Gastroesophageal sphincter (tissue), 3 donors: ENCODE measurements around the gene ZBED6.

Source experiments
- CTCF ChIP-seq, 4 experiments: fragments of 200-600 bp in 2 of 4; fragments of 450-650 bp in 2 of 4; sonication (generic) in 1 of 4; IDR thresholded peaks; one replicate each; pipeline ENCODE4 v1.5.1; 2017 to 2019; ENCODE audit warnings: antibody characterized with exemption in 4 of 4, mild to moderate bottlenecking in 2 of 4, moderate library complexity in 2 of 4
- POLR2A ChIP-seq, 2 donors: fragments of 450-650 bp; IDR thresholded peaks; one replicate each; pipeline ENCODE4 v1.6.1; 2017; ENCODE audit warnings: antibody characterized with exemption in 2 of 2, mild to moderate bottlenecking in 2 of 2, moderate library complexity in 1 of 2

DNA sequence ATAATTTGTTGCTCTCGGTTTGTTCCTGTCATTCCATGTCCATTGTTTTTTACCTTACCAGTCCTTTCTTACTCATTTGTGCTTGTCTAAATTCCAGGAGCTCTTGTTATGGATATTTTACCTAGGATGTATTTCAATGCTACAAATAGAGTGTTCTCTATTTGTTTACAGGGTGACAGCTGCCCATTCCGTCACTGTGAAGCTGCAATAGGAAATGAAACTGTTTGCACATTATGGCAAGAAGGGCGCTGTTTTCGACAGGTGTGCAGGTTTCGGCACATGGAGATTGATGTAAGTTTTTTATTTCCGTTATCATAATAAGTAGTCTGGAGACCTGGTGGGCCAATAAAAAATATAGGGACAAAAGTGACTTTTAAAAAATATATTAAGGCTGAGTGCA is 23.0 kb downstream of the ZBED6 start:
- TF ChIP-seq POLR2A (IDR thresholded peaks at IDR 0.05), result no peak
- TF ChIP-seq CTCF (IDR thresholded peaks at IDR 0.05), result no peak
